GM19240 (cell line): ENCODE data around the gene RD3L.
"Not testable (repeated sequence)": the region's sequence is repeated elsewhere in the genome, so short reads cannot be mapped to it uniquely, and the experiment has no call there.

Source experiments
- DNase-seq: peaks from one replicate; pipeline ENCODE4 v3.0.0; 2011; ENCODE audit warnings: low spot score; ENCODE audit not compliant: insufficient read length

Gene RD3L

DNA sequence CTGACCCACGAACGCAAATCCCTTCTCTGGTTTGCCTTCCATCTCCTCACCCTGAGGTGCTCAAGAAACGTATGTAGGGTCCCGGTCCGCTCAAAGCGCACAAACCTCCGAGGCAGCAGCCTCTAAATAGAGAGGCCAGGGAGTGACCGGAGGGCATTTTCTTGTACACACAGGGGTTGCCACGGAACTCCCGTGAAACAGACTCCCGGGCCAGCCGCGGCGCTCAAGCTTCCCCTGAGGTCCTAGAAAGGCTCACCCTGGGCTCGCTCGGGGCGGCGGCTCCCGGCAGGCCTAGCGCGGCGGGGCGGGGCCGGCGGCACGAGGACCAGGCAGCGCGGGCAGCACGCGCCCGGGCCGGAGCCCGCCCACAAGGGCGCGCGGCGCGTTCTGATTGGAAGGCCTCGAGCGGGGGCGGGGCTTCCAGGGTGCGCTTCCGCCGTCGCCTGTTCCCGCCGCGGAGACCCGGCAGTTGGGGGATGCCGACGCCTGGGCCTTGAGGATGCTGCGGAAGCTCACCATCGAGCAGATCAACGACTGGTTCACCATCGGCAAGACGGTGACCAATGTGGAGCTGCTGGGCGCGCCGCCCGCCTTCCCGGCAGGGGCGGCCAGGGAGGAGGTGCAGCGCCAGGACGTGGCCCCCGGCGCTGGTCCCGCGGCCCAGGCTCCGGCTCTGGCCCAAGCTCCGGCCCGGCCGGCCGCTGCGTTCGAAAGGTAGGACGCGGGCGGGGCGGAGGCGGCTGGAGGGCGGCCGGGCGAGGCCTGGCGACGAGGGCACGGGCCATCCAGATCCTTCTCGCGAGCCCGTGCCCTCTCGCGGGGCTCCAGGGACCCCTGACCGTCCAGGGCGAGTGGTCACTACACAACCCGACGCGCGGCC is 14.1 kb downstream of the RD3L start, which contains the start of gene TDRD9:
TDRD9 (plus strand) TSS at position 446 of the 880 bp plus-strand sequence; CDS start at position 500, 54 bp downstream.
- DNase-seq = no peak

DNA sequence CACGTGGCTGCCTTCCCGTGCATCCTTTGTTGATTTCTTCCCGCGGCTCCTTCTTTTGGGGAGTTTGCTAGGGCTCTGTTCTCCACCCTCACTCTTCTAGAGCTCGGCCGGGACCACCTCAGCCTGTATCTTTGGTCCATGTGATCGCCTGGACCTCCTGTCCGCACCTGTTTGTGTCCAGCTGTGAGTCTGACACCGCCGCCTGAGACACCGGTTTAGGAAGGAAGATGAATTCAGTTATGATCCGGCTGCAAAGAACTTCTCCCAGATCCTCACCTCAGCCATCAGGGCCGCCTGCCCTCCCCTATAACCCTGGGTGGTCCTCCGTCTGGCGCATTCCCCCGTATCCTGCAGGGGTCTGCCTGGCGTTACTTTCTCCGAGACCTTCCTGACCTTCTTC is 14.8 kb downstream of the RD3L start:
- no peak for DNase-seq

GRCh38 chr14:103925316-103925715 is 17.0 kb downstream of the RD3L start:
- DNase-seq = no peak

DNA sequence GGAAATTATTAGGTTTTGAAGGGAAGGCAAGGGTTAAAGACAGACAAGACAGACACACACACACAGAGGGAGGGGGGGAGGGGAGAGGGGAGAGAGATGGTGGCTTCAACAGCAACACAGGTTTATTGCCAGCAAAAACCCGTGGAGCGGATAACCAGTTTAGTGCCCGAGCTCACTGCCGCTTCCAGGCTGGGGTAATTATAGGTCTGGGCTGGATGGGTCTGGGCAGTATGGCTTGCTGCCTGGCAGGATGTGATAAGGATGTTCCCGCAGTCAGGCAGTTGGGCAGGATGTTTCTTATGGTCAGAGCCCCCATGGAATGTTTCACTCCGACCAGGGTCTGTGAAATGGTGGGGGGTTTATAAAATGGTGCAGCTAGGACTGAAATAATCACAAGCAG is 18.5 kb downstream of the RD3L start:
- DNase-seq = no peak

DNA sequence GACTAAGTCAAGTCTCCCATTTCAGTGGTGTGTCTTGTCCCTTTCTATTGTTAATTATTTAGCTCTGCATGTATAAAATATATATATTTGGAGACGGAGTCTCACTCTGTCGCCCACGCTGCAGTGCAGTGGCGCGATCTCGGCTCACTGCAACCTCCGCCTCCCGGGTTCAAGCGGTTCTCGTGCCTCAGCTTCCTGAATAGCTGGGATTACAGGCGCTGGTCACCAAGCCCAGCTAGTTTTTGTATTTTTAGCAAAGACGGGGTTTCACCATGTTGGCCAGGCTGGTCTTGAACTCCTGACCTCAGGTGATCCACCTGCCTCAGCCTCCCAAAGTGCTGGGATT is 20.5 kb downstream of the RD3L start:
- not testable (repeated sequence) for DNase-seq

DNA sequence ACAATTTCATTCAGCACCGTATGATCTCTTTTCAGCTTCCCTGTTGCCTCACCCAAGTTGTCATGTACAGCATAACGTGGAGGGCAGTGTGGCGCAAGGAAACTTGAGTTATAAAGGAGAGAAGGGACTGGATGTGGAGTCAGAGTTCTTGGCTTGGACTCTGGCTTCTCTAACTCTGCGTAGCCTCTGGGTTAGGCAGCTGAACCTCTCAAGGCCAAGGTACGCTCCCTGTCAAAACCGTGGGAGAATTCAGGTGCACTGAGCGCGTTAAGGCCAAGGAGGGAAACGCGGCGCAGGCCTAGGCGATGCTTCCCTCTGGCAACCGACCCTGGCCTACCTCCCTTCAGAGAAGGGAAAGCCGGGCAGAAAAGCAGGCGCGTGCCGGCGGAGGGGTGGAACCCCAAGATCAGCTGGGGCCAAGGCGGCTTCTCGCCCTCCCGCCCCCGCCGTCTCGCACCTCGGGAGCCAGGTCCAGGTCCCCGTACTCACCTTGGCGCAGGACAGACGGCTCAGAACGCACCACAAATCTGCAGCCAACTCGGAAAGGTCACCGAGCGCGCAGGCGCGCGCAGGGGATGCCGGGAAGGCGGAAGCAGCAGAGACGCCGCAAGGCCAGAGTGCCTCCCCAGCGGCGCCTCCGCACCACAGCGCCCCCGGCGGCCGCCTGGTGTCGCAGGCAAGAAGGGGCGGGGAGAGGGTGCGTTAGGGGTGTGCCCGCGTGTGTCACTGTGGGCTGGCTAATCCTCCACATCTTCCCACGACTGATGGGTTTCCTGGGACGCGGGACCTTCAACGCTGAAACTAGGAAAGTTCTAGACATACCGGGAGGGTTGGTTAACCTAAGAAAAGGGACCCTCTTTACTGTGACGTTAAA is 21.1 kb downstream of the RD3L start:
- peak; percentile 96 for DNase-seq

- DNase-seq = no peak
Measured at GRCh38 chr14:103916636-103917262, 25.6 kb downstream of the RD3L start.

DNA sequence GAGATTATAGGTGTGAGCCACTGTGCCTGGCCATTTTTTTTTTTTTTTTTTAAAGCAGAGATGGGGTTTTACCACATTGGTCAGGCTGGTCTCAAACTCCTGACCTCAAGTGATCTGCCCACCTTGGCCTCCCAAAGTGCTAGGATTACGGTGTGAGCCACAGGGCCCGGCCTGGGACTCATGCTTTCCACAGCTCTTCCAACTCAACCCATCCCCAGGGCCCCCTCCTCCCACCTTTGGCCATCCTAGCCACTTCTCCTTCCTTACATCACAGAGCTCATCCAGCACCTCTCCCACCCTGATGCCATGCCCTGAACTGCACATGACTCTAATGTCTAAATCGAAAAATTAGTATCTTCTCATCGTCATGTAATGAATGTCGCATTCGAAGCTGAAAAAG is 26.7 kb downstream of the RD3L start:
- no peak for DNase-seq

DNA sequence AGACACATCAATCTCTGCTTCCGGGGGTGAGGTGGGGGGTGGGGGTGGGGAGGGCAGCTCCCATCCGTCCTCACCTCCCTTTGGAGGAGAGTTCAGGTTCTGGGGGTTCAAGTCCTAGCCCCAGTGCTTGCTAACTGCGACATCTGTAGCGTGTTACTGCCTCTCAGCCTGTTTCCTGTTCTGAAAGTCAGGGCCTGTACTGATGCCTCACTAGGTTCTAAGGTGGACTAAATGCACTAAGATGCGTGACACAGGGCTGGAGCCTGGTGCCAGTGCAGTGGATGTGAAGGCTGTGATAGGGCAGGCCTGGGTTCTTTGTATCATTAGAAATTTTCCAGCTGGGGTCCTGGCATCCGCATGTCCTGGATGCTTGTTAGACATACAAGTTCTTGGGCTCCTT is 31.3 kb downstream of the RD3L start:
- DNase-seq = no peak

GRCh38 chr14:103910262-103910935 is 31.9 kb downstream of the RD3L start:
- peak; percentile 45 for DNase-seq

GRCh38 chr14:103909531-103910261 is 32.6 kb downstream of the RD3L start:
- DNase-seq = no peak

GRCh38 chr14:103908580-103908979 is 33.7 kb downstream of the RD3L start:
- no peak for DNase-seq

GRCh38 chr14:103905842-103906456 is 36.4 kb downstream of the RD3L start:
- DNase-seq = no peak

DNA sequence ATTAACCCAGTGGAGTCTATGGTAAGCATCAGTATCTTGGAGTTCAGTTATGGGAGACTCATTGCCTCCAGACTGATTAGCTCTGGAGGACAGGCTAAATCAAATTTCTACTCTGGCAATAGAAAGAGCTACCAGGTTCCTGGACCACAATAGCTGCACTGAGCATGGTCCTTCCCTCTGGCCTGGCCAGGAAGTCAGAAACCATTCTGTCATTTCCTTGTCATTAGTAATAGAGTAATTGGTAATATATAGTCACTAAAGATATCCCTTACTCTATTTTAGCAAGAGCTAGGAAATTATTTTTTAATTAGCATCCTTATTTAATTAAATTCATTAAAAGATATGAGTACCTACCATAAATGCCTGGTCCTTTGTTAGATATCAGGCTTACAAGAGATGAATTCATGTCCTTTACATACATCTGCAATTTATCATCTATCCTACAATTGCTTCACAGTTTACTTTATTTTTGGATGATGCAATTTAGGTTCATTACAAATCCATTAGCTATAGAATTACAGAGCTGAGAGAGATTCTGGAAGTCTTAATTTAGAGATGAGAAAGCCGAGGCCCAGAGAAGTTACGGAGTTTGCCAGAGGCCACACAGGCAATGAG is 37.7 kb downstream of the RD3L start:
- DNase-seq = no peak

DNA sequence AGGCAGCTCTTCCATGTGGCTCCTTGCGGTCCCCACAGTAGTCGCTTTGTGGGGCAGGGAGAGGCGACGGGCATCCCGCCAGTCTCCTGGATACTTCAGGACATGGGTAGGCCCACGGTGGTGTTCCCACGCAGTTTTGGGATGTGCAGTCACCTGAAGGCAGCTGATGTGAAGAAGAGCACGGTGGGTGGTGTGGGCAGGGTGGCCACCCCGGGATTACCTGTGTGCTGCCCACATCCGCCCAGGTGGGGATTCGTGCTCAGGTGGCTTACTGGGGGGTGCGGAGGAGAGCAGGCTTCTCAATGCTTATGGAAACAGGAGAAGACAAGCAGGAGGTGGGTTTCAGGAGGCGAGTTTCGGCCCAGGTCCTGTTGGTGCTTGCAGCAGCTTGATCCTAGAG is 42.5 kb downstream of the RD3L start:
- no peak for DNase-seq

DNA sequence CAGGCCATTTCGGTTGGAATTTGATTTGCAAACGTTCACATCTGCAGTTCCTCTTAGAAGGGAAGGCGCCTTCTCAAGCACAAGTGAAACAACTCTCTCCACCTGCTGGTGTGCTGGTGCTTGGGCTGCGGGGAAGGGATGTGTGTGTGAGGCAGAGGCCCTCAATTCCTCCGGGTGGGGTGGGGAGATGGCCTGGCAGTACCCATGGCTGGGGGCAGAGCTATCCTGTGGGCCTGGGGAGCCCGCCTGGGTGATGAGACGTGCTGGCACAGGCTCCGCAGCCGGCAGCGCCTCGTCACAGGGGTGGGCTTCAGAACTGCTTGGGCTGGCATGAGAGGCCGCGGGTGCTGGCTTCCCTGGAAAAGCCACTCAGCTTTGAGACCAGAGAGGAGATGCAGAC is 43.0 kb downstream of the RD3L start:
- no peak for DNase-seq

DNA sequence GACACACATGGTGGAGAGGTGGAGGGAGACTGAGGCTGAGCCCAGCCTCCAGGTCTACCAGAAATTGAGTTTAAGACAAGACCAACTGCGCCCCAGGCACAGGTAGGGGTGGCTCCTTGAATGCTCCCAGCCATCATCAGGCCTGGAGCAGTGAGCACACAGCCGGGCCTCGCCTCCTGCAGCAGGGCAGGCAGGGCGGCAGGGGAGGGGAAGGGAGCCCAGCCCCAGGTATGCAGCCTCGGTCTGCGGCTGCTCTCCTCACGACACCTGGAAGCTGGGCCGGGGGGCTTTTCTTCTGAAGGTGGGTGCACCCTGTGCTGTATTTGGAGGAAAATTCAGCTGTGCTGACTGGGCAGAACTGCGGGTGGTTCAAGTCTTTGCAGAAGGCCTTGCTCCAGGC is 43.6 kb downstream of the RD3L start:
- DNase-seq = no peak

GRCh38 chr14:103898204-103898603 is 44.1 kb downstream of the RD3L start:
- DNase-seq = no peak

- DNase-seq = no peak
Measured at GRCh38 chr14:103897075-103897947, 45.0 kb downstream of the RD3L start.
